Hepatocyte (in vitro differentiated cells): ENCODE results near the gene GHR.

Experiments
- EZH2 ChIP-seq: fragments of 200-600 bp; sonication (generic); IDR thresholded peaks from 2 replicates; pipeline ENCODE4 v1.6.1; 2016; ENCODE audit warnings: antibody characterized with exemption, mild to moderate bottlenecking, borderline replicate concordance
- EZH2phosphoT487 ChIP-seq: fragments of 200-600 bp; sonication (generic); IDR thresholded peaks from one replicate; pipeline ENCODE4 v1.6.1; 2018; ENCODE audit warnings: antibody characterized with exemption, mild to moderate bottlenecking, low read depth, moderate library complexity; ENCODE audit not compliant: unreplicated experiment, severe bottlenecking
- TF ChIP-seq, protein P1 (sequence below): fragments of 200-600 bp; sonication (generic); IDR thresholded peaks from 2 replicates; pipeline ENCODE4 v1.5.1; 2016; ENCODE audit warnings: antibody characterized with exemption, mild to moderate bottlenecking; ENCODE audit not compliant: poor library complexity

DNA sequence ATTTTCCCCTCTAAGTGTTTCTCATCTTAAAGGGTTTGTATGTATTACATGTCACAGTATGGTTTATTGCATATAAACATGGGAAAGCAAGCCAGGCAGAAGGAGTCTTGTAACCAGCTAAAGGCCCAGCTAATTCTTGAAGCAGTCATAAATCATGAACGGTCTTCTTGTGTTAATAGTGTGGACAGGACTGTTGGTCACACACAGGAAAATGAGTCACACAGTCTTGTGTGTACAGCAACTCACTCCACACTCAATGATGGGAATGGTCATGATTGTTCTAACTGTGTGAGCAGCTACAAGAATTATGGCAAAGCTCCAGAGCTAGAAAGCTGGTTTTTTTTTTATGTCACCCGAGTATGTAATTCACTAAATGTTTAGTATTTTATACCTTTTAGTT lies 123.9 kb downstream of the GHR start:
- TF ChIP-seq EZH2phosphoT487 (no peak), EZH2 (no peak)
- TF ChIP-seq, protein P1, sequence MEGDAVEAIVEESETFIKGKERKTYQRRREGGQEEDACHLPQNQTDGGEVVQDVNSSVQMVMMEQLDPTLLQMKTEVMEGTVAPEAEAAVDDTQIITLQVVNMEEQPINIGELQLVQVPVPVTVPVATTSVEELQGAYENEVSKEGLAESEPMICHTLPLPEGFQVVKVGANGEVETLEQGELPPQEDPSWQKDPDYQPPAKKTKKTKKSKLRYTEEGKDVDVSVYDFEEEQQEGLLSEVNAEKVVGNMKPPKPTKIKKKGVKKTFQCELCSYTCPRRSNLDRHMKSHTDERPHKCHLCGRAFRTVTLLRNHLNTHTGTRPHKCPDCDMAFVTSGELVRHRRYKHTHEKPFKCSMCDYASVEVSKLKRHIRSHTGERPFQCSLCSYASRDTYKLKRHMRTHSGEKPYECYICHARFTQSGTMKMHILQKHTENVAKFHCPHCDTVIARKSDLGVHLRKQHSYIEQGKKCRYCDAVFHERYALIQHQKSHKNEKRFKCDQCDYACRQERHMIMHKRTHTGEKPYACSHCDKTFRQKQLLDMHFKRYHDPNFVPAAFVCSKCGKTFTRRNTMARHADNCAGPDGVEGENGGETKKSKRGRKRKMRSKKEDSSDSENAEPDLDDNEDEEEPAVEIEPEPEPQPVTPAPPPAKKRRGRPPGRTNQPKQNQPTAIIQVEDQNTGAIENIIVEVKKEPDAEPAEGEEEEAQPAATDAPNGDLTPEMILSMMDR = no peak
